ENCODE measurements around the gene NEURL1. TPM values are rescaled to one million over a fixed set of nuclear protein-coding genes. Genes with fewer than 3 reads are reported as not detected.
"Not testable (repeated sequence)": the region's sequence is repeated elsewhere in the genome, so short reads cannot be mapped to it uniquely, and the experiment has no call there.

Gene NEURL1
- total RNA-seq, 4 donors from 2014 or later: 0.19 TPM; not detected in 3

GRCh38 chr10:103629581-103629980 is 136.1 kb downstream of the NEURL1 start:
- 69 to 80% methylated on average over 1 to 3 of the region's 3 CpGs for WGBS, 2 donors
- peaks cover 18 to 100% (median 21%) of the 10 kb centered on the region in 3 donors for H3K36me3 ChIP-seq
- TF ChIP-seq, protein P1, sequence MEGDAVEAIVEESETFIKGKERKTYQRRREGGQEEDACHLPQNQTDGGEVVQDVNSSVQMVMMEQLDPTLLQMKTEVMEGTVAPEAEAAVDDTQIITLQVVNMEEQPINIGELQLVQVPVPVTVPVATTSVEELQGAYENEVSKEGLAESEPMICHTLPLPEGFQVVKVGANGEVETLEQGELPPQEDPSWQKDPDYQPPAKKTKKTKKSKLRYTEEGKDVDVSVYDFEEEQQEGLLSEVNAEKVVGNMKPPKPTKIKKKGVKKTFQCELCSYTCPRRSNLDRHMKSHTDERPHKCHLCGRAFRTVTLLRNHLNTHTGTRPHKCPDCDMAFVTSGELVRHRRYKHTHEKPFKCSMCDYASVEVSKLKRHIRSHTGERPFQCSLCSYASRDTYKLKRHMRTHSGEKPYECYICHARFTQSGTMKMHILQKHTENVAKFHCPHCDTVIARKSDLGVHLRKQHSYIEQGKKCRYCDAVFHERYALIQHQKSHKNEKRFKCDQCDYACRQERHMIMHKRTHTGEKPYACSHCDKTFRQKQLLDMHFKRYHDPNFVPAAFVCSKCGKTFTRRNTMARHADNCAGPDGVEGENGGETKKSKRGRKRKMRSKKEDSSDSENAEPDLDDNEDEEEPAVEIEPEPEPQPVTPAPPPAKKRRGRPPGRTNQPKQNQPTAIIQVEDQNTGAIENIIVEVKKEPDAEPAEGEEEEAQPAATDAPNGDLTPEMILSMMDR (IDR thresholded peaks at IDR 0.05): no peak
- no peak for TF ChIP-seq POLR2A (IDR thresholded peaks at IDR 0.05)

DNA sequence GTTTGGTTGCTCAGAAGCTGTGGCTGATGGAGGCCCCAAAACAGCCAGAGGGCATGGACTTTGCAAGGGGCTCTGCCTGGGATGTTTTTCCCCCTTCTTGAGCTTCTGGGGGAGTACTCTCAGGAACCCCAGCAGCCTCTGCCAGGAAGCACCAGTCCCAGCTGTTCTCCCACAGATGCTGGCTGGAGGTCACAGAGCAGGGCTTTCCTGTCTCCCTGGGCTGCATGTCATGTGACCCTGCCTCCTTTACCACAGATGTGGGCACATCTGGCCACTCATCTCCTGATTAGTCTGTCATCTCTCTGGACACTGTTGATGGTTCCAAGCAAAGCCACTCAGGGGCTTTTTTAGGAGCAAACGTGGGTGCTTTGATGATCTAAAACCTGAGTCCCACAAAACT is 136.7 kb downstream of the NEURL1 start:
- H3K4me3 ChIP-seq: no peak overlapping the region
- no peak overlapping the region for H3K27ac ChIP-seq
- intact Hi-C loops (cut with DNase I): no loop called here
- no CpG with 5 or more reads among the region's 1 CpG for WGBS, 2 donors
- H3K27me3 ChIP-seq: no peaks in the 10 kb centered on the region
- peaks cover 0 to 39% (median 6%) of the 10 kb centered on the region in 3 donors for H3K4me1 ChIP-seq
- DNase-seq: no peak
- H3K36me3 ChIP-seq: peaks cover 17 to 100% (median 18%) of the 10 kb centered on the region in 3 donors
- H3K9me3 ChIP-seq: no peaks in the 10 kb centered on the region
- TF ChIP-seq, protein P1 (IDR thresholded peaks at IDR 0.05): no peak
- no peak for TF ChIP-seq POLR2A (IDR thresholded peaks at IDR 0.05)

More at GRCh38 chr10:103629581-103629980, 136.1 kb downstream of the NEURL1 start:
- no peak overlapping the region for H3K4me3 ChIP-seq
- H3K27me3 ChIP-seq: no peaks in the 10 kb centered on the region
- intact Hi-C loops (cut with DNase I): no loop called here
- H3K9me3 ChIP-seq: no peaks in the 10 kb centered on the region
- no peak for DNase-seq
- no peak overlapping the region for H3K27ac ChIP-seq
- peaks cover 0 to 35% (median 5%) of the 10 kb centered on the region in 3 donors for H3K4me1 ChIP-seq

DNA sequence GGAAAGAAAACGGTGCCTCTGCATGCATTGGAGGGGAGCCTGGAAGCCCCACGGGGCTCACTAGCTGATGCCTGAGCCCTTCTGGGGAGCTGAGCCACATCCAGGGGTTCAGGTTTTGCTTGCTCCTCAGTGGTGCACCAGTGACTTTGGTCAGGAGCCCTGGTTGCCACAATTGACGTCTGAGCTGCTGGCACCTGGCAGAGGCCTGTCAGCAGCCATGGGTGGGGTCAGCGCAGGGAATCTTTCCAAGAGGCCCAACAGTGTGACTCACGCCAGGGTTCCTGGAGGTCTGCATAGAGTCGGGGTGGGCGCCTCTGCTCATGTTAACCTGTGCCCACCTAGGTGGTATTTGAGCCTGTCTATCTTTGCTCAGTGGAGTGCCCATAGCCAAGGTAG is 138.7 kb downstream of the NEURL1 start:
- DNase-seq: no peak
- peaks cover 5 to 55% (median 23%) of the 10 kb centered on the region in 3 donors for H3K4me1 ChIP-seq
- 20 to 67% methylated on average over 1 to 2 of the region's 7 CpGs for WGBS, 2 donors
- H3K27me3 ChIP-seq: no peaks in the 10 kb centered on the region
- intact Hi-C loops (cut with DNase I): no loop called here
- H3K27ac ChIP-seq: no peak overlapping the region
- H3K9me3 ChIP-seq: no peaks in the 10 kb centered on the region
- no peak overlapping the region for H3K4me3 ChIP-seq
- peaks cover 4 to 98% (median 4%) of the 10 kb centered on the region in 3 donors for H3K36me3 ChIP-seq
- TF ChIP-seq, protein P1 (IDR thresholded peaks at IDR 0.05): no peak
- no peak for TF ChIP-seq POLR2A (IDR thresholded peaks at IDR 0.05)

DNA sequence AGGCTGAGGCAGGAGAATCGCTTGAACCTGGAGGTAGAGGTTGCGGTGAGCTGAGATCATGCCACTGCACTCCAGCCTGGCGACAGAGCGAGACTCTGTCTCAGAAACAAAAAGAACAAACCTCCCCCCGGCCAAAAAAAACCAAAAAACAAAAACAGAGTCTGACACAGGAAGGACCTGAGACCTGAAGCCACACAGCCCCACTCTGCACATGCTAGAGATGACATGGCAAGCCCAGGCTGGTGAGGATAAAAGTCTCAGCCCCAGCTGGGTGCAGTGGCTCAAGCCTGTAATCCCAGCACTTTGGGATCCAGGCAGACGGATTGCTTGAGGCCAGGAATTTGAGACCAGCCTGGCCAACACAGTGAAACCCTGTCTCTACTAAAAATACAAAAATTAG is 139.4 kb downstream of the NEURL1 start:
- H3K27ac ChIP-seq; H3K9me3 ChIP-seq; intact Hi-C loops (cut with DNase I); H3K27me3 ChIP-seq; H3K4me3 ChIP-seq; DNase-seq: not testable (repeated sequence)
- Histone ChIP-seq H3K36me3 (peaks cover 4 to 92% (median 4%) of the 10 kb centered on the region in 3 donors), H3K4me1 (peaks cover 11 to 60% (median 29%) of the 10 kb centered on the region in 3 donors)
- 71 to 82% methylated on average over 5 of the region's 6 CpGs for WGBS, 2 donors

GRCh38 chr10:103633846-103634245 is 140.3 kb downstream of the NEURL1 start:
- 84 to 91% methylated on average over 3 to 6 of the region's 7 CpGs for WGBS, 2 donors
- intact Hi-C loops (cut with DNase I): no loop called here

More at GRCh38 chr10:103633846-103634245, 140.3 kb downstream of the NEURL1 start:
- Histone ChIP-seq H3K4me3 (no peak overlapping the region), H3K4me1 (peaks cover 21 to 70% (median 39%) of the 10 kb centered on the region in 3 donors), H3K27ac (no peak overlapping the region), H3K9me3 (no peaks in the 10 kb centered on the region), H3K36me3 (peaks cover 4 to 82% (median 4%) of the 10 kb centered on the region in 3 donors), H3K27me3 (no peaks in the 10 kb centered on the region)
- no peak for DNase-seq
- TF ChIP-seq POLR2A (IDR thresholded peaks at IDR 0.05): no peak
- TF ChIP-seq, protein P1 (IDR thresholded peaks at IDR 0.05): no peak

Data from esophagus squamous epithelium (tissue), 5 donors.